Fibroblast of pulmonary artery (primary cell): Measurements from ENCODE around the gene MAN2A1.
"Not testable (repeated sequence)": the region's sequence is repeated elsewhere in the genome, so short reads cannot be mapped to it uniquely, and the experiment has no call there.

Experiments used
- DNase-seq: peaks from one replicate; pipeline ENCODE4 v3.0.0-alpha.2; 2010; ENCODE audit warnings: low read depth
- H3K4me3 ChIP-seq: replicated peaks from 2 replicates; pipeline ENCODE4 v1.5.1; 2011; ENCODE audit warnings: low read depth, mild to moderate bottlenecking, control low read depth, low read length, moderate library complexity
- TF ChIP-seq, protein P1 (sequence below): IDR thresholded peaks from 2 replicates; pipeline ENCODE4 v1.5.1; 2011; ENCODE audit warnings: mild to moderate bottlenecking, control low read depth, low read length, inconsistent platforms; ENCODE audit errors: missing control alignments

Gene MAN2A1

DNA sequence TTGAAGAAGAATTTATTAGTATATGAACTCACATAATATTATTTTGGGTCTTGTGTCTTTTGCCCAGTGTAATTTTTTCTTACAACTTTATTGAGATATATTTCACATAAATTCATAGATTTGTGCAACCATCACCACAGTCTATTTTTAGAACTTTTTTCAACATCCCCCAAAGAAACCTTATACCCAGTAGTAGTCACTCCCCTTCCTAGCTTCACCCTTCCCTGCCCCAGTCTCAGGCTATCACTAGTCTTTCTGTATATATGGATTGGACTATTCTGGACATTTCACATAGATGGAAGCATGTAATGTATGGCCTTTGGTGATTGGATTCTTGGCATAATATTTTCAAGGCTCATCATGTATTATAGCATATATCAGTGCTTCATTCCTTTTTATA, 67.8 kb downstream of the MAN2A1 start:
- DNase-seq = no peak
- H3K4me3 ChIP-seq = no peak overlapping the region
- TF ChIP-seq, protein P1, sequence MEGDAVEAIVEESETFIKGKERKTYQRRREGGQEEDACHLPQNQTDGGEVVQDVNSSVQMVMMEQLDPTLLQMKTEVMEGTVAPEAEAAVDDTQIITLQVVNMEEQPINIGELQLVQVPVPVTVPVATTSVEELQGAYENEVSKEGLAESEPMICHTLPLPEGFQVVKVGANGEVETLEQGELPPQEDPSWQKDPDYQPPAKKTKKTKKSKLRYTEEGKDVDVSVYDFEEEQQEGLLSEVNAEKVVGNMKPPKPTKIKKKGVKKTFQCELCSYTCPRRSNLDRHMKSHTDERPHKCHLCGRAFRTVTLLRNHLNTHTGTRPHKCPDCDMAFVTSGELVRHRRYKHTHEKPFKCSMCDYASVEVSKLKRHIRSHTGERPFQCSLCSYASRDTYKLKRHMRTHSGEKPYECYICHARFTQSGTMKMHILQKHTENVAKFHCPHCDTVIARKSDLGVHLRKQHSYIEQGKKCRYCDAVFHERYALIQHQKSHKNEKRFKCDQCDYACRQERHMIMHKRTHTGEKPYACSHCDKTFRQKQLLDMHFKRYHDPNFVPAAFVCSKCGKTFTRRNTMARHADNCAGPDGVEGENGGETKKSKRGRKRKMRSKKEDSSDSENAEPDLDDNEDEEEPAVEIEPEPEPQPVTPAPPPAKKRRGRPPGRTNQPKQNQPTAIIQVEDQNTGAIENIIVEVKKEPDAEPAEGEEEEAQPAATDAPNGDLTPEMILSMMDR = no peak

DNA sequence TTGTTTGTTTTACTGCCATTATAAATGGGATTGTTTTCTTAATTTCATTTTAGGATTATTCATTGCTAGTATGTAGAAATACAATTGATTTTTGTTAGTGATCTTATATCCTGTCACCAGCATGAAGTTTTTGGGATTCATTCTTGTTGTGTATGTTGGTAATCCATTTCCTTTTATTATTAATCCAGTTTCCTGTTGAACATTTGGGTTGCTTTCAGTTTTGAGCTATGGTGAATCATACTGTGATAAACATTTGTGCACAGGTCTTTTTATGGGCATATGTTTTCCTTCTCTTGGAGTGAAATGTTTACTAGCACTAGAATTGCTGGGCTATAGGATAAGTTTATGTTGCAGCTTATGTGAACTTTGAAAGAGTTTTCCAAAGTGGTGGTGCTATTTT, 69.6 kb downstream of the MAN2A1 start:
- DNase-seq = peak; percentile 71
- peak overlapping the region; percentile 15 for H3K4me3 ChIP-seq
- TF ChIP-seq, protein P1 = no peak

DNA sequence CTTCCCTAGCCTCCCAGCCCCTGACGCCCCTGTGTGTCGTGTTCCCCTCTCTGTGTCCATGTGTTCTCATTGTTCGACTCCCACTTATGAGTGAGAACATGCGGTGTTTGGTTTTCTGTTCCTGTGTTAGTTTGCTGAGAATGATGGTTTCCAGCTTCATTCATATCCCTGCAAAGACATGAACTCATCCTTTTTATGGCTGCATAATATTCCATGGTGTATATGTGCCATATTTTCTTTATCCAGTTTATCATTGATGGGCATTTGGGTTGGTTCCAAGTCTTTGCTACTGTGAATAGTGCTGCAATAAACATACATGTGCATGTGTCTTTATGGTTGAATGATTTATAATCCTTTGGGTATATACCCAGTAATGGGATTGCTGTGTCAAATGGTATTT, 70.4 kb downstream of the MAN2A1 start:
- DNase-seq = not testable (repeated sequence)

DNA sequence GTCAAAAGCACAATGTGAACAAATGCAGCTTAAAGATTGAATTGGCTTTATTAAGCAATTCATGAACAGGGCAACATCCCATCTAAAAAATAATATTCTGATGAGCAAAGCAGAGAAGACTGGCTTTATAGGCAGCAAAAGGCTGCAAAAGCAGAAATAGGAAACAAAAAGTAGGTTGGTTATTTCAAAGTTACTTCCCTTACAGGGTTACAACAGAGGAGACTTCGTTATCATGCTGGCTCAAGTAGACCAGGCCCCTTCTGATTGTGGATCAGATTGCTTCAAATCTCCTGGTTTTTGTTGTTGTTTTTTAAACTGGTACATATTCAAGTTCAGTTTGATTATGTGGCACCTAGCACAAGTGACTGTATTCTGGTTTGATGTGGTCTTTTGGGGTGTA, 73.1 kb downstream of the MAN2A1 start:
- no peak for DNase-seq
- no peak overlapping the region for H3K4me3 ChIP-seq
- TF ChIP-seq, protein P1 = no peak

More for the DNA sequence above, 70.4 kb downstream of the MAN2A1 start:
- not testable (repeated sequence) for H3K4me3 ChIP-seq

DNA sequence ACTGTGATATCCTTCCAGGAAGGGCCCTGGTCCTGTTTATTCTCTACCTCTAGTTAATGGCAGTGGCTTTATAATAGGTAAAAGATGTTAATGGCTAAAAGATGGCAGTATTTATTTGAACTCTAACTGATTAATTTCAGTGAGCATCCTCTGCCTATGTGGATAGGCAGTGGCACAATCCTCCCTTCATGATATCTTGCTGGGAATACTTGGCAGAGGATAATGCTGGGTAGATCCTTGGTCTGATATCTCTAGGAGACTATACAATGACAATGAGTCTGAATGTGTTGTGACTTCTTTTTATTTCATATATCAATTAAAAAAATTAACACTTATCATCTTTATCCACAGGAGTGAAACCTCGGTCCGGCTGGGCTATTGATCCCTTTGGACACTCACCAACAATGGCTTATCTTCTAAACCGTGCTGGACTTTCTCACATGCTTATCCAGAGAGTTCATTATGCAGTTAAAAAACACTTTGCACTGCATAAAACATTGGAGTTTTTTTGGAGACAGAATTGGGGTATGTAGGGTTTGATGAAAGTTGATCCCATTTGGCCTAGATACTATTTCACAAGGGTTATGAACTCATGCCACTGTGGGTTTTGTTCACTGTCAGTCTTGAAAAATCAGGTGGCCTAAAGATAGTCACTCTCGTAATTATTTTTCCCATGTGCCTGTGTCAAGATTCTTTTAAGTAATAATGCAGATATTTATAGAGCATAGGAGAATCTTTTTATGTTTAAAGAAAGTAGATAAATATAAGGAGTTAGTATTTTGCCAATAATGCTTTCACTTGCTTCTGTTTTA, 77.7 kb downstream of the MAN2A1 start:
- DNase-seq = no peak
- H3K4me3 ChIP-seq = no peak overlapping the region
- TF ChIP-seq, protein P1 = no peak

DNA sequence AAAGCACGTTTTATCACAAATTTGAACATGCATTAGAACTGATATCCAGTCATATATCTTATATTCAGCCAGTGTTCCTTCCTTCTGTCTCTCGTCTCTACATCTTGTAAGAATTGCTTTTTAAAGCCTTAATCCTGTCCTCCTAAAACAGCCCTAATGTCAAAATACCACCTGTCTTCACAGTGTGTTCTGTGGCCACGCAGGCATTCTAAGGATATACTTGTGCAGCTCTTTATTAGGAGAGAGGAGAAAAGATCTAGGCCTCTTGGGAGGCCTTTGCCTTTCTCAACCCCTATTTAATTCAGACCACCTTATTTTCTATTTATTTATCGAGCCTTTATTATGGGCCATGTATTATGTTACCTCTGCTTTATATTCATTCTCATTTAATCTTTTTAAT, 78.3 kb downstream of the MAN2A1 start:
- H3K4me3 ChIP-seq = no peak overlapping the region
- TF ChIP-seq, protein P1 = no peak
- DNase-seq = no peak

DNA sequence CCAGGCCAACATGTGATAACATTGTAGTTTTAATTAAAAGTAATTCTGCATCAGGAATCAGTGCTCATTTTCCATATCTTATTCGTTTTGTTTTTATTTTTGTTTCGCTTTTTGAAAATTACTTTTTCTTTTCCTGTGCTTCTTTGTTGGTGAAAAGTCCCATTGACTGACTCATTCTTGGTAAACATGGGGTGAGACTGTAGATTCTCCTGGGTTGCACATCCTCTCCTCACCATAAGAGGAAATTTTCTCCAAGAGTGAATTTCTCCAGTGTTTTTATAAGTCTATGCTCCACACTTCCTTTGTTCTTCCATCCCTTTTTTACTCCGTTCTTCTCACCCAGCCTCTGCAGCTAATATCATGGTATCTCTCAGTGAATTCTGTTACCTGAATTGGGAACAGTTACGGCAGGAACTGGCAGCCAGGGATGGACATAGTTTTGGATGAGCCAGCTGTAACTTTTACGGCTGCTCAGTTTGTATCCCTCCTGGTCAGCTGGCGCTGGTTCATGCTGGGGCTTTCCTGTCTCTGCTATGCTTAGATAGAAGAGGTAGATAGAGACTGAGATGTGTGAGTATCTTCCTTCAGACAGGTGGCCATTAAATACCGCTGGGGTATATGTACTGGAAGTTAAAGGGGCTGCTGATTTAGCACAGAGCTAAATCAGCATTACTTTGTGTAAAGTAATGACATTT, 80.0 kb downstream of the MAN2A1 start:
- no peak for DNase-seq
- TF ChIP-seq, protein P1 = no peak
- no peak overlapping the region for H3K4me3 ChIP-seq
